GM10248 (cell line): Measurements from ENCODE around the gene FCF1.
"Not testable (repeated sequence)": the region's sequence is repeated elsewhere in the genome, so short reads cannot be mapped to it uniquely, and the experiment has no call there.

ENCODE experiments used
- CTCF ChIA-PET: fragments of 300-600 bp; sonication (Branson Sonifier 250); formaldehyde crosslinking; extraction: SDS; loops from one replicate; lab custom pipeline; 2021; ENCODE audit warnings: antibody characterized with exemption; lab: Yijun Ruan, JAX
- POLR2A ChIA-PET: fragments of 350-650 bp; sonication (Branson Sonifier 250); formaldehyde crosslinking; extraction: SDS; loops from one replicate; lab custom pipeline; 2020; ENCODE audit warnings: antibody characterized with exemption; lab: Yijun Ruan, JAX
- DNase-seq: peaks from one replicate; pipeline ENCODE4 v3.0.0; 2012; ENCODE audit errors: extremely low spot score
- TF ChIP-seq, protein P1 (sequence below): IDR thresholded peaks from 2 replicates; pipeline ENCODE4 v1.5.1; 2012; ENCODE audit warnings: mild to moderate bottlenecking, low read depth; ENCODE audit errors: extremely low read depth, missing control alignments, control extremely low read depth

FCF1 gene

DNA sequence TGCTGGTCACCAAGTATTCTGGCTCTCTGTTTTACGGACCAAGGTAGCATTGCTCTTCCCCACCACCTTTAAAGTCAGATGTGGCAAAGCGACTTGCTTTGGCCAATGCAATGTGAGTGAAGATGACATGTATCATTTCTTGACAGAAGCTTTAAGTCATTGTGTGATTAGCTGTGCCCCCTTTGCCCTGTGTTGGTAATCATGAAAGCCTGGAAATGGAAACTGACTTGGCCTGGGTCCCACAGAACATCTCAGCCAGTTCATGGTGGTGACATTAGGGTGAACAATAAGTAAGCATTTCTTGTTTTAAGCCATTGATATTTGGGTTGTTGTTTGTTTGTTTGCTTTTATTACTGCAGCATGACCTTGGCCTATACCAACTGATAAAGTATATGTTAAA is 34.3 kb downstream of the FCF1 start:
- DNase-seq, result no peak
- TF ChIP-seq, protein P1, sequence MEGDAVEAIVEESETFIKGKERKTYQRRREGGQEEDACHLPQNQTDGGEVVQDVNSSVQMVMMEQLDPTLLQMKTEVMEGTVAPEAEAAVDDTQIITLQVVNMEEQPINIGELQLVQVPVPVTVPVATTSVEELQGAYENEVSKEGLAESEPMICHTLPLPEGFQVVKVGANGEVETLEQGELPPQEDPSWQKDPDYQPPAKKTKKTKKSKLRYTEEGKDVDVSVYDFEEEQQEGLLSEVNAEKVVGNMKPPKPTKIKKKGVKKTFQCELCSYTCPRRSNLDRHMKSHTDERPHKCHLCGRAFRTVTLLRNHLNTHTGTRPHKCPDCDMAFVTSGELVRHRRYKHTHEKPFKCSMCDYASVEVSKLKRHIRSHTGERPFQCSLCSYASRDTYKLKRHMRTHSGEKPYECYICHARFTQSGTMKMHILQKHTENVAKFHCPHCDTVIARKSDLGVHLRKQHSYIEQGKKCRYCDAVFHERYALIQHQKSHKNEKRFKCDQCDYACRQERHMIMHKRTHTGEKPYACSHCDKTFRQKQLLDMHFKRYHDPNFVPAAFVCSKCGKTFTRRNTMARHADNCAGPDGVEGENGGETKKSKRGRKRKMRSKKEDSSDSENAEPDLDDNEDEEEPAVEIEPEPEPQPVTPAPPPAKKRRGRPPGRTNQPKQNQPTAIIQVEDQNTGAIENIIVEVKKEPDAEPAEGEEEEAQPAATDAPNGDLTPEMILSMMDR, result no peak
- CTCF ChIA-PET, result no interaction called here
- POLR2A ChIA-PET, result no interaction called here

DNA sequence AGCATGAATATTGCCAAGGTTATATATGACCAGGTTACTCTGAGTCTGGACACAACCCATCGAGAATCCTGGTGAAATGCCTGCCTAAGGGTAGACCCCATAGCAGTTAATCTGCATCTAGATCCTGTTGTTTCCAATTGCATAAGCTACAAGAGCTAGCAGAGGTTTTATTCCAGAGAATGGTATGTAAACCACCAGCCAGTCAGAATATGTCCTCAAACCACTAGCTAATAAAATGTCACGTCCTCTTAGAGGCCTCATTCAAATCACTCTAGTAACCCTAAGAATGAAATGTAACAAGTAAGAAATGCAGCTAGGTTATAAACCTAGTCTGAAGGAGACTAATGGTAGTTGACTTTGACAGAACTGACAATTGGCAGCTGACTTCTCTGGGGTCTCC is 41.2 kb downstream of the FCF1 start:
- TF ChIP-seq, protein P1, result no peak
- ChIA-PET CTCF (interaction anchor here (1.8 kb wide), 1 partner anchor 9 kb away, joined by 6 read pairs; the partner anchor contains the start of gene YLPM1), POLR2A (no interaction called here)
- DNase-seq, result no peak

DNA sequence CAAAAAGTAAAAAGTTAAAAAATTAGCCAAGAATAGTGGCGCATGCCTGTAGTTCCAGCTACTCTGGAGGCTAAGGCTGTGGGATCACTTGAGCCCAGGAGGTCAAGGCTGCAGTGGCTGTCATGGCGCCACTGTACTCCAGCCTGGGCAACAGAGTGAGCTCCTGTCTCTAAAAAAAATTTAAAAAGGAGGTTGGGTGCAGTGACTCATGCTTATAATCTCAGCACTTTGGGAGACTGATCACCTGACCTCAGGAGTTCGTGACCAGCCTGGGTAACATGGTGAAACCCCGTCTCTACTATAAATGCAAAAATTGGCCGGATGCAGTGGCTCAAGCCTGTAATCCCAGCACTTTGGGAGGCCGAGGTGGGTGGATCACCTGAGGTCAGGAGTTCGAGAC is 42.0 kb downstream of the FCF1 start:
- ChIA-PET CTCF (interaction anchor here (1.8 kb wide), 1 partner anchor 8 kb away, joined by 6 read pairs; the partner anchor contains the start of gene YLPM1), POLR2A (no interaction called here)
- no peak for DNase-seq
- TF ChIP-seq, protein P1, result no peak

DNA sequence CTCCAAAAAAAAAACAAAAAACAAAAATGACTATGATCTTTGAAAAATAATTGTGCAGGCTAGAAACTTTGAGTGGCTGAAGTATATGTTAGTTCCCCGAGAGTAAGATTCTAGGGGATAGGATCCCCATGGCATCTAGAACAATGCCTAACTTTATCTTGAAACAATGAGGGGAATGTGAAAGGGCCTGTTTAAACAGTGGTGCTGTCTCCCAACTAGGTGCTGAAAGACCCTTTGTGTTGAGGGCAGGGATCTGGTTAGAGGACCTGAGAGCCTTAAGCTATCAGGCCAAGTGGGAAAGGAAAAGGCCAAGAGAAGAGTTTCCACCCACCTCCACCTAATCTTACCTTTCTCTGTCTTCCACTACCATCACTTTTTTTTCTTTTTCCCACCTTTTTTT is 43.4 kb downstream of the FCF1 start:
- TF ChIP-seq, protein P1, result no peak
- ChIA-PET POLR2A (interaction anchor here (0.6 kb wide), 1 partner anchor 16 kb away, joined by 3 read pairs; no protein-coding TSS in a partner anchor), CTCF (interaction anchor here (1.3 kb wide), 1 partner anchor 144 kb away, joined by 4 read pairs; the partner anchor contains the start of gene LTBP2)
- DNase-seq, result no peak

DNA sequence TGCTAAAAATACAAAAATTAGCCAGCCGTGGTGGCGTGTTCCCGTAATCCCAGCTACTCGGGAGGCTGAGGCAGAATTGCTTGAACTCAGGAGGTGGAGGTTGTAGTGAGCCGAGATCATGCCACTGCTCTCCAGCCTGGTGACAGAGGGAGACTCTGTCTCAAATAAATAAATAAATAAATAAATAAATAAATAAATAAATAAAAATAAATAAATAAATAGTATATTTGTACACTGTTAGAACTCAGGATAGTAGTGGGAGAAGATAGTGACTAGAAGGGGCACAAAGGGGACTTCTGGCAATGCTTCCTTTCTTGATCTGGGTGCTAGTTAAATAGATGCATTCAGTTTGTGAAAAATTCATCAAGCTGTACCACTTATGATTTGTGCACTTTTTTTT is 45.6 kb downstream of the FCF1 start:
- POLR2A ChIA-PET, DNase-seq: not testable (repeated sequence)
- CTCF ChIA-PET, result interaction anchor here (1.3 to 1.4 kb wide), 2 partner anchors 41 to 73 kb away, joined by 3 to 5 read pairs; no protein-coding TSS in a partner anchor

DNA sequence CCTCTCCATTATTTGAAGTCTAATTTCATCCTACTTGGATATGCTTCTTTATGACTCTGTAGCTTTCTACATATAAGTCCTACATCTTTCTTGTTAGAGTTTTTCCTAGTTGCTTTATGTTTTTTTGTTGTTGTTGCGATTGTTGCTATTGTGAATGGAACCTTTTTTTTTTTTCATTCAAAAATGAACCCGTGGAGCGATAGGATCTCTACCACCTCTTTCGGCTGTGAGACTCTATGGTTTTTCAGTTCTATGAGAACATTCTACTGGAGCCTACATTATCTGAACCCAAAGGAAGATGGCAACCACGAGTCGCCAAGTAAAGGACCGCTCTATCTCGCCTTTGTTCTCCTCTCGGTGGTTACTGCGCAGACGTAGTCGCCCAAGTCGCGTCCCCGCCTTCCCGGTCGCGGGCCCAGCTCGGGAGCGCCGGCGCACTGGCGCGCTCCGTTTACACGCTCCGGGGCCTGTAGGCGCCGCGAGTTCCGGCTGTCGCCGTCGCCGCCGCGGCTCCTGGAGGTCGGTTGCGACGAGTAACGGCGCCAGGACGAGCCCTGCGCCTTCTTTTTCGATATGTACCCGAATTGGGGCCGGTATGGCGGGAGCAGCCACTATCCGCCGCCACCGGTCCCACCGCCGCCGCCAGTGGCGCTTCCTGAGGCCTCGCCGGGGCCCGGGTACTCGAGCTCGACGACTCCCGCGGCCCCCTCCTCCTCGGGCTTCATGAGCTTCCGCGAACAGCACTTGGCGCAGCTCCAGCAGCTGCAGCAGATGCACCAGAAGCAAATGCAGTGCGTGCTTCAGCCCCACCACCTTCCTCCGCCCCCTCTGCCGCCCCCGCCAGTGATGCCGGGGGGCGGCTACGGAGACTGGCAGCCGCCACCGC is 50.2 kb downstream of the FCF1 start, which contains the start of gene YLPM1:
TSS of gene YLPM1 (plus strand) at position 400 of the 886 bp plus-strand sequence. CDS start at position 574, 174 bp downstream.
- ChIA-PET CTCF (interaction anchor here (0.6 to 2.9 kb wide), 20 partner anchors 9 to 617 kb away, joined by 3 to 16 read pairs (median 4); partner anchors contain the start of gene LTBP2), POLR2A (no interaction called here)
- TF ChIP-seq, protein P1, result peak; percentile 62
- DNase-seq, result peak; percentile 94
